Ishikawa (cell line): ENCODE results near the gene ACAA1.

Experiments used
- CEBPB ChIP-seq: IDR thresholded peaks from 2 replicates; pipeline ENCODE4 v1.6.1; 2012
- CREB1 ChIP-seq: IDR thresholded peaks from 2 replicates; pipeline ENCODE4 v1.6.1; 2012; ENCODE audit warnings: low read depth
- EGR1 ChIP-seq: IDR thresholded peaks from 2 replicates; pipeline ENCODE4 v1.6.1; 2012
- EP300 ChIP-seq: IDR thresholded peaks from 2 replicates; pipeline ENCODE4 v1.6.1; 2012; ENCODE audit warnings: borderline replicate concordance
- FOXM1 ChIP-seq: IDR thresholded peaks from 2 replicates; pipeline ENCODE4 v1.6.1; 2012; ENCODE audit warnings: low read depth, borderline replicate concordance
- NFIC ChIP-seq: IDR thresholded peaks from 2 replicates; pipeline ENCODE4 v1.6.1; 2012
- RAD21 ChIP-seq: IDR thresholded peaks from 2 replicates; pipeline ENCODE4 v1.6.1; 2012; ENCODE audit warnings: low read depth
- TAF1 ChIP-seq: IDR thresholded peaks from 2 replicates; pipeline ENCODE4 v1.6.1; 2012; ENCODE audit warnings: low read depth, mild to moderate bottlenecking
- TCF12 ChIP-seq: IDR thresholded peaks from 2 replicates; pipeline ENCODE4 v1.6.1; 2012; ENCODE audit warnings: low read depth
- TEAD4 ChIP-seq: IDR thresholded peaks from 2 replicates; pipeline ENCODE4 v1.6.1; 2012
- YY1 ChIP-seq: IDR thresholded peaks from 2 replicates; pipeline ENCODE4 v1.6.1; 2012; ENCODE audit warnings: low read depth
- ZBTB7A ChIP-seq: IDR thresholded peaks from 2 replicates; pipeline ENCODE4 v1.6.1; 2012; ENCODE audit warnings: low read depth
- TF ChIP-seq, protein P1 (sequence below): IDR thresholded peaks from 2 replicates; pipeline ENCODE4 v1.6.1; 2012; ENCODE audit warnings: low read depth, mild to moderate bottlenecking
- TF ChIP-seq, protein P2 (sequence below): IDR thresholded peaks from 2 replicates; pipeline ENCODE4 v1.6.1; 2012
- TF ChIP-seq, protein P3 (sequence below): IDR thresholded peaks from 2 replicates; pipeline ENCODE4 v1.6.1; 2012

Gene ACAA1, protein sequence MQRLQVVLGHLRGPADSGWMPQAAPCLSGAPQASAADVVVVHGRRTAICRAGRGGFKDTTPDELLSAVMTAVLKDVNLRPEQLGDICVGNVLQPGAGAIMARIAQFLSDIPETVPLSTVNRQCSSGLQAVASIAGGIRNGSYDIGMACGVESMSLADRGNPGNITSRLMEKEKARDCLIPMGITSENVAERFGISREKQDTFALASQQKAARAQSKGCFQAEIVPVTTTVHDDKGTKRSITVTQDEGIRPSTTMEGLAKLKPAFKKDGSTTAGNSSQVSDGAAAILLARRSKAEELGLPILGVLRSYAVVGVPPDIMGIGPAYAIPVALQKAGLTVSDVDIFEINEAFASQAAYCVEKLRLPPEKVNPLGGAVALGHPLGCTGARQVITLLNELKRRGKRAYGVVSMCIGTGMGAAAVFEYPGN

DNA sequence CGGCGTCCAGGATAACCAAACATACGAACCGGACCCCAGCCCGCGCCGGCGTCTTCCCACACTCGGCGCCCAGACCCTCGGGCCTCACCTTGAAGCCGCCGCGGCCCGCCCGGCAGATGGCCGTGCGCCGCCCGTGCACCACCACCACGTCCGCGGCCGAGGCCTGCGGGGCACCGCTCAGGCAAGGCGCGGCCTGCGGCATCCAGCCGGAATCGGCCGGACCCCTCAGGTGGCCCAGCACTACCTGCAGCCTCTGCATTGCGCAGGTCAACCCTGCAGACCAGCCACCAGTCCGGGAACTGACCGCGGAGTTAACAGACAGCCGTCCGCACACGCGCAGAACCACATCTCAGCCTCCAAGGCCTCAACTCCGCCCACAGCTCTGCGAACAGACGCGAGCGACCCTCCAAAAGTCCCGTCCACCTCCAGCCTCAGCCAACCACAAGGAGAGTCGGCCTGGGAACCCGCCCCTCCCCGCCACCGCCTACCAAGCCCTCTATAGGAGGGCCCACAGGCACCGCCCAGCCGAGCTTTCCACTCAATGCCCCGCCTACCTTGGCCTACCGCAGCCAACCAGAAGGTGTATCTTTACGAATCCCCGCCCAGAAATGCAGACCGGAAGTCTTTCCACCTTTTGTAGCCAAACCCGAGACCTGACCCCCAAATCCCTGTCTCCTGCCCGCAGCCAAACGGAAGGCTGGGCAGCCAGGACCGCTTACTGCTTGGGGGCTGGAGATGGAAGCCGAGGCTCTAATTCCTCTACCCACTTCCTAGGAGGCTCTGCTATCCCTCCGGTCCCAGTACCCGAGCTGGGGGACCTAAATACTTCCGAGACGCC, at the start of gene ACAA1:
Gene ACAA1, minus strand, starts transcription at position 351 of the 838 bp plus-strand sequence. Its CDS starts 92 bp downstream, at position 259.
- TF ChIP-seq EP300 (peak; percentile 5; the same call in 1 of the 2 replicates), EGR1 (no peak), TAF1 (peak; percentile 75; the same call in 1 of the 2 replicates), TEAD4 (peak; percentile 3; the same call in 1 of the 2 replicates), NFIC (no peak; the same call in 1 of the 2 replicates), ZBTB7A (0 out of 2 replicates have a peak, but pooled peaks have one; percentile 12), FOXM1 (peak; percentile 37; the same call in 1 of the 2 replicates), YY1 (0 out of 2 replicates have a peak, but pooled peaks have one; percentile 34), CEBPB (no peak), CREB1 (peak; percentile 44; the same call in 1 of the 2 replicates), RAD21 (no peak), TCF12 (no peak; the same call in 1 of the 2 replicates)
- TF ChIP-seq, protein P1, sequence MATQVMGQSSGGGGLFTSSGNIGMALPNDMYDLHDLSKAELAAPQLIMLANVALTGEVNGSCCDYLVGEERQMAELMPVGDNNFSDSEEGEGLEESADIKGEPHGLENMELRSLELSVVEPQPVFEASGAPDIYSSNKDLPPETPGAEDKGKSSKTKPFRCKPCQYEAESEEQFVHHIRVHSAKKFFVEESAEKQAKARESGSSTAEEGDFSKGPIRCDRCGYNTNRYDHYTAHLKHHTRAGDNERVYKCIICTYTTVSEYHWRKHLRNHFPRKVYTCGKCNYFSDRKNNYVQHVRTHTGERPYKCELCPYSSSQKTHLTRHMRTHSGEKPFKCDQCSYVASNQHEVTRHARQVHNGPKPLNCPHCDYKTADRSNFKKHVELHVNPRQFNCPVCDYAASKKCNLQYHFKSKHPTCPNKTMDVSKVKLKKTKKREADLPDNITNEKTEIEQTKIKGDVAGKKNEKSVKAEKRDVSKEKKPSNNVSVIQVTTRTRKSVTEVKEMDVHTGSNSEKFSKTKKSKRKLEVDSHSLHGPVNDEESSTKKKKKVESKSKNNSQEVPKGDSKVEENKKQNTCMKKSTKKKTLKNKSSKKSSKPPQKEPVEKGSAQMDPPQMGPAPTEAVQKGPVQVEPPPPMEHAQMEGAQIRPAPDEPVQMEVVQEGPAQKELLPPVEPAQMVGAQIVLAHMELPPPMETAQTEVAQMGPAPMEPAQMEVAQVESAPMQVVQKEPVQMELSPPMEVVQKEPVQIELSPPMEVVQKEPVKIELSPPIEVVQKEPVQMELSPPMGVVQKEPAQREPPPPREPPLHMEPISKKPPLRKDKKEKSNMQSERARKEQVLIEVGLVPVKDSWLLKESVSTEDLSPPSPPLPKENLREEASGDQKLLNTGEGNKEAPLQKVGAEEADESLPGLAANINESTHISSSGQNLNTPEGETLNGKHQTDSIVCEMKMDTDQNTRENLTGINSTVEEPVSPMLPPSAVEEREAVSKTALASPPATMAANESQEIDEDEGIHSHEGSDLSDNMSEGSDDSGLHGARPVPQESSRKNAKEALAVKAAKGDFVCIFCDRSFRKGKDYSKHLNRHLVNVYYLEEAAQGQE, result no peak
- TF ChIP-seq, protein P2, sequence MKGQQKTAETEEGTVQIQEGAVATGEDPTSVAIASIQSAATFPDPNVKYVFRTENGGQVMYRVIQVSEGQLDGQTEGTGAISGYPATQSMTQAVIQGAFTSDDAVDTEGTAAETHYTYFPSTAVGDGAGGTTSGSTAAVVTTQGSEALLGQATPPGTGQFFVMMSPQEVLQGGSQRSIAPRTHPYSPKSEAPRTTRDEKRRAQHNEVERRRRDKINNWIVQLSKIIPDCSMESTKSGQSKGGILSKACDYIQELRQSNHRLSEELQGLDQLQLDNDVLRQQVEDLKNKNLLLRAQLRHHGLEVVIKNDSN, result no peak; the same call in 1 of the 2 replicates
- TF ChIP-seq, protein P3, sequence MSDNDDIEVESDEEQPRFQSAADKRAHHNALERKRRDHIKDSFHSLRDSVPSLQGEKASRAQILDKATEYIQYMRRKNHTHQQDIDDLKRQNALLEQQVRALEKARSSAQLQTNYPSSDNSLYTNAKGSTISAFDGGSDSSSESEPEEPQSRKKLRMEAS, result no peak

DNA sequence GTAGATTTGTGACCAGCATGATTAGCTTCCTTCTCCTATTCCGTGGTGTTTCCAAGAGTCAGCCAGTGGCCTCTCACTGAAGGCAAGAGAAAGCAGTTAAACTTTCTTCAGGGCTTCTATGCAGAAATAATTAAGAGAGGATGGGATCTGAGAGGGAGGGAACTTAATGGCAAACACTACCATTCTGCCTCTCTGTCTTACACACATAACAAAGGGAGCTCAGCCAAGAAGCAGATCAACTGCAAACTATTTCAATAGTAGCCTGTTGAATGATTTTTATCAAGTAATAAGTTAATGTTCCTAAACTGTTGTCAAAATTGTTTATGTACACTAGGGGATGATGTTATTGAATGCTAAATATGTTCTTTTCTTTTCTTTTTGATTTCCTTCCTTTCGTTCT, 40.3 kb upstream of the ACAA1 start:
- no peak for TF ChIP-seq YY1
- TF ChIP-seq EGR1, result no peak
- no peak for TF ChIP-seq ZBTB7A
- no peak for TF ChIP-seq TEAD4
- no peak for TF ChIP-seq TAF1
- TF ChIP-seq TCF12, result no peak
- TF ChIP-seq FOXM1, result no peak
- no peak for TF ChIP-seq CREB1
- TF ChIP-seq RAD21, result no peak
- TF ChIP-seq EP300, result no peak
- no peak for TF ChIP-seq NFIC
- TF ChIP-seq, protein P3, result no peak
- TF ChIP-seq CEBPB, result no peak
- TF ChIP-seq, protein P1, result no peak
- TF ChIP-seq, protein P2, result no peak

DNA sequence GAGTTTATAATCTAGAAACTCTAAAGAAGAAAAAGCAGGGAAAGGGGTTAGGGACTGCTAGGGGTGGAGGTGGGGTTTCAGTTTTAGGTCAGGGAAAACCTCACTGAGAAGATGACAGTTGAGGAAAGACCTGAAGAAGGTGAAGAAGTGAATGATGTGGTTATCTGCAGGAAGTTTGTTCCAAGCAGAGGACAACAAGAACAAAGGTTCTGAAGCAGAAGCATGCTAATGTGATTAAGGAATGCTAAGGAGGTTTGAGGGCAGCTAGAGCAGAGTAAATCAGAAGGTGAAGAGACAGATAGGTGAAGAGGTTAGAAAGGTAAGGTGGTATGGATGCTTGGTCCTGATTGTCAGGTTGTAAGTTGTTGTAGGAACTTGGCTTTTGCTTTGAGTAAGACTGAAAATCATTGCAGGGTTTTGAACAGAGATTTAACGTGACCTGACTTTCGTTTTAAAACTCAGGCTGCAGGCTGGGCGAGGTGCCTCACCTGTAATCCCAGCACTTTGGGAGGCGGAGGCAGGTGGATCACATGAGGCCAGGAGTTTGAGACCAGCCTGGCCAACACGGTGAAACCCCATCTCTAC, 37.0 kb upstream of the ACAA1 start:
- TF ChIP-seq, protein P2, result no peak
- TF ChIP-seq RAD21 (no peak), ZBTB7A (no peak), EGR1 (no peak), TCF12 (no peak), EP300 (no peak)

DNA sequence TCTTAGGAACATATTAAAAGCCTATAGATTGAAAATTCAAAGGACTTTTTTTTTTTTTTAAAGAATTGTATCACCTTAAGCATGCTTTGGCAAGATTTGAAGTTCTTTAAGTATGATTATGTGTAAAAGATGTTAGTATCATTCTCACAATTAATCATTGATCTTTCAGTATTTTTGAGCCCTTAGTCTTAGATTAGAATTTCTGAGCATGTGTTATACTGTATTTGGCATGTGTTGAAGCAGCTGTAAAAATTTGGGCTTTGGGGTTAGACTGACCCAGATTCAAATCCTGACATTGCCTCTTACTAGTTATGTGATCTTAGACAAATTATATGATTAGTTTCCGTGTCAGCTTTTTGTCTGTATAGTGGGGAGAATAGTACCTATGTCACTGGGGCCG, 34.7 kb upstream of the ACAA1 start:
- TF ChIP-seq EGR1, result no peak
- TF ChIP-seq TCF12, result no peak
- no peak for TF ChIP-seq CREB1
- TF ChIP-seq CEBPB, result no peak
- TF ChIP-seq RAD21, result no peak
- TF ChIP-seq, protein P3, result no peak
- TF ChIP-seq, protein P2, result no peak
- TF ChIP-seq NFIC, result no peak
- TF ChIP-seq TEAD4, result no peak
- TF ChIP-seq EP300, result no peak
- no peak for TF ChIP-seq ZBTB7A
- TF ChIP-seq FOXM1, result no peak
- TF ChIP-seq, protein P1, result no peak
- no peak for TF ChIP-seq YY1
- TF ChIP-seq TAF1, result no peak
